ENCODE results near the gene SLC6A4. TPM values are rescaled to one million over a fixed set of nuclear protein-coding genes. Genes with fewer than 3 reads are reported as not detected.

Gene SLC6A4
- total RNA-seq, 2 donors from 2014 or later: 0.09 to 0.74 TPM

DNA sequence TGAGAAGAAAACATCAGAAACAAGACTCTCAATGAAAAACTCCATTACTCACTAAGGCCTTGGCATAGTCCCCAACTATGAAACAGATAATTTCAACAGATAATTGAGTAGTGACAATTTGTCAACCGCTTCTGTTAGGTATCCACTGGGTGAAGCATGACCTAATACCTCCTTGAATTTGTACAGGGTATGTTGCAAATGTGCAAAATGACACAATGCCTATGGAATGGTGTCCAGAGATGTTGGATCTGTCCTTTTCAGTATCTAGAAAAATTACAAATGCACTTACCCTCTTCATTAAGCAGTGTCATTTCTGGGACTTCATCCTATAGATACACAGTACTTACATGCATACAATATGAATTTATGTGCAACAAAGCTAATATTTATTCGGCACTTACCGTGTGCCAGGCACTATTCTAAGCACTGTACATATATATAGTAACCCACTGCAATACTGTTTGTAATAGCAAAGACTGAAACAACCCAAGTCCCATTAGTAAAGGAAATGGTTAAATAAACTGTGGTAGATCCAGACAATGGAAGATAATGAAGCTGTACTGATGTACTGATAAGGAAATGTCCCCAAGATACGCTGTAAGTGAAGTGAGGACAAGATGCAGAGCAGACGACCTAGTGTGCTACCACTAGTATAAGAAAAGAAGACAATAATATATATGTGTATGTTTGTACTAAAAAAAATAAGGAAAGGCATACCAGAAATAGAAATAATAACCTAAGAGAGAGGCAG is 21.4 kb upstream of the SLC6A4 start:
- TF ChIP-seq POLR2AphosphoS5 (IDR thresholded peaks at IDR 0.05) (no peak), POLR2A (IDR thresholded peaks at IDR 0.05) (no peak)
- TF ChIP-seq, protein P1, sequence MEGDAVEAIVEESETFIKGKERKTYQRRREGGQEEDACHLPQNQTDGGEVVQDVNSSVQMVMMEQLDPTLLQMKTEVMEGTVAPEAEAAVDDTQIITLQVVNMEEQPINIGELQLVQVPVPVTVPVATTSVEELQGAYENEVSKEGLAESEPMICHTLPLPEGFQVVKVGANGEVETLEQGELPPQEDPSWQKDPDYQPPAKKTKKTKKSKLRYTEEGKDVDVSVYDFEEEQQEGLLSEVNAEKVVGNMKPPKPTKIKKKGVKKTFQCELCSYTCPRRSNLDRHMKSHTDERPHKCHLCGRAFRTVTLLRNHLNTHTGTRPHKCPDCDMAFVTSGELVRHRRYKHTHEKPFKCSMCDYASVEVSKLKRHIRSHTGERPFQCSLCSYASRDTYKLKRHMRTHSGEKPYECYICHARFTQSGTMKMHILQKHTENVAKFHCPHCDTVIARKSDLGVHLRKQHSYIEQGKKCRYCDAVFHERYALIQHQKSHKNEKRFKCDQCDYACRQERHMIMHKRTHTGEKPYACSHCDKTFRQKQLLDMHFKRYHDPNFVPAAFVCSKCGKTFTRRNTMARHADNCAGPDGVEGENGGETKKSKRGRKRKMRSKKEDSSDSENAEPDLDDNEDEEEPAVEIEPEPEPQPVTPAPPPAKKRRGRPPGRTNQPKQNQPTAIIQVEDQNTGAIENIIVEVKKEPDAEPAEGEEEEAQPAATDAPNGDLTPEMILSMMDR (IDR thresholded peaks at IDR 0.05): no peak
- Histone ChIP-seq H3K4me1 (replicated peaks) (no peaks in the 10 kb centered on the region), H3K27me3 (replicated peaks; ENCODE audit: insufficient read depth) (no peaks in the 10 kb centered on the region), H3K4me3 (no peak overlapping the region), H3K36me3 (no peaks in the 10 kb centered on the region), H3K9me3 (no peaks in the 10 kb centered on the region), H3K27ac (no peak overlapping the region)
- no peak for DNase-seq (ENCODE audit: low spot score)
- intact Hi-C loops (cut with DNase I): no loop called here
- WGBS: 63% methylated on average over 5 of the region's 5 CpGs

DNA sequence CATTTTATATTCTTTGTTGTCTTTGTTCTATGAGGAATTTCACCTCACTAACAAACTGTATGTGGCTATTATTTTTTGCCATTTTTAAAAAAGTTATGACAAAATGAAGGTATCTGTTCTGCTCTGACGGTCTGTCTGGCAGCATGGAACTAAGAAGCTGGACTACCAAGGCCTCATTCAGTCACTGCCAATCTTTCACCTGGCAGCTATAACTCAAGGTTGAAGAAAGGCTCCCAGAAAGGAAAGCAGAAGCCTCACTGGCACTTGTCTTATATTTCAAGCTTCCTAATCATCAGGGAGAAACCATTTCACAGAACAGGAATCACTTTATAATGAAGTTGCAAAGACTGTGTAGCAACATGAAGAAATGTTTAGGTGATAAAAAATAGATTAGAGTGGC is 18.7 kb upstream of the SLC6A4 start:
- WGBS: 67% methylated on average over 1 of the region's 1 CpG
- intact Hi-C loops (cut with DNase I): no loop called here
- no peaks in the 10 kb centered on the region for H3K36me3 ChIP-seq

DNA sequence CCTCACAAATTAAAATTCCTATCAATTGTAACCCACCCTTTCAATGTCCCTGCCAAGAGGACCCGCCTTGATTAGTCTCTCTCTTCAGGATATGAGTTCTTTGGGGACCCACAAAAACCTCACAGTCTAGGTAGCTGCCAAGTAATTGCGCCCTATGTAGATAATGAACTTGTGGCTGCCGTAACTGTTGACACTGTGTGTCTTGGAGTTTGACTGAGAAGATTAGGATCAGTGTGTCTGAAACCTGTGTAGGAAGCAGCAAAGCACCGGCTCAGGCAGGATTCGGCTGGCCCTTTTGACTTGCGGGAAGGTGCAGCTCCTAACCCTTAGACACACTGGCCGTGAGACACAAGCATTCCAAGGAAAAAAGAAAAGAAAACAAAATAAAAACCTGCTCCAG is 17.8 kb upstream of the SLC6A4 start:
- no peaks in the 10 kb centered on the region for H3K27me3 ChIP-seq (replicated peaks; ENCODE audit: insufficient read depth)
- H3K4me3 ChIP-seq: no peak overlapping the region
- no peaks in the 10 kb centered on the region for H3K9me3 ChIP-seq
- no peaks in the 10 kb centered on the region for H3K4me1 ChIP-seq (replicated peaks)
- H3K36me3 ChIP-seq: no peaks in the 10 kb centered on the region
- WGBS: 40% methylated on average over 7 of the region's 7 CpGs
- peak; percentile 38 for DNase-seq (ENCODE audit: low spot score)
- no peak overlapping the region for H3K27ac ChIP-seq
- TF ChIP-seq POLR2AphosphoS5 (IDR thresholded peaks at IDR 0.05) (peak; percentile 32), POLR2A (IDR thresholded peaks at IDR 0.05) (no peak)
- TF ChIP-seq, protein P1 (IDR thresholded peaks at IDR 0.05): no peak
- intact Hi-C loops (cut with DNase I): no loop called here

More for the DNA sequence above, 18.7 kb upstream of the SLC6A4 start:
- no peak overlapping the region for H3K27ac ChIP-seq
- no peak overlapping the region for H3K4me3 ChIP-seq
- no peak for DNase-seq (ENCODE audit: low spot score)
- H3K9me3 ChIP-seq: no peaks in the 10 kb centered on the region
- H3K4me1 ChIP-seq (replicated peaks): no peaks in the 10 kb centered on the region
- TF ChIP-seq, protein P1 (IDR thresholded peaks at IDR 0.05): no peak
- TF ChIP-seq POLR2A (IDR thresholded peaks at IDR 0.05) (no peak), POLR2AphosphoS5 (IDR thresholded peaks at IDR 0.05) (no peak)
- no peaks in the 10 kb centered on the region for H3K27me3 ChIP-seq (replicated peaks; ENCODE audit: insufficient read depth)

DNA sequence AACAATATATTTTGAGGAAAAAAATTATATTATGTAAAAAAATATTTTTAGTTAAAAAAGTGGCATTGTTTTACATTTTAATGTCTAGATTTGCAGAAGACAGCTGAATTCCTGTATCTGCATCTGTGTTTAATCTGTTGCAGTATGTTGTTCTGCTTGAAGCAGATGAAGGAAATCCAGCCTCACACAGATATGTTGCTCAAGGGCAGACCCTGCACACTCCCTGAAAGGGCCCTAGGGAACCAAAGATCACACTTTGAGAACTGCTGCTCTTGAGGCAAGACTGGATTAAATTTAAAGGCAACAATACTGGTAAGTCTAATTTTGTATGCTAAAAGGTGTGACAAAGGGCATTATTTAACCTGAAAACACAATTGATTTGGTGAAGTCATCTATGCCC is 16.4 kb upstream of the SLC6A4 start:
- Histone ChIP-seq H3K4me3 (no peak overlapping the region), H3K27ac (no peak overlapping the region), H3K27me3 (replicated peaks; ENCODE audit: insufficient read depth) (no peaks in the 10 kb centered on the region), H3K9me3 (no peaks in the 10 kb centered on the region), H3K4me1 (replicated peaks) (no peaks in the 10 kb centered on the region), H3K36me3 (no peaks in the 10 kb centered on the region)
- TF ChIP-seq, protein P1 (IDR thresholded peaks at IDR 0.05): no peak
- TF ChIP-seq POLR2AphosphoS5 (IDR thresholded peaks at IDR 0.05) (no peak), POLR2A (IDR thresholded peaks at IDR 0.05) (no peak)
- intact Hi-C loops (cut with DNase I): no loop called here
- no peak for DNase-seq (ENCODE audit: low spot score)

DNA sequence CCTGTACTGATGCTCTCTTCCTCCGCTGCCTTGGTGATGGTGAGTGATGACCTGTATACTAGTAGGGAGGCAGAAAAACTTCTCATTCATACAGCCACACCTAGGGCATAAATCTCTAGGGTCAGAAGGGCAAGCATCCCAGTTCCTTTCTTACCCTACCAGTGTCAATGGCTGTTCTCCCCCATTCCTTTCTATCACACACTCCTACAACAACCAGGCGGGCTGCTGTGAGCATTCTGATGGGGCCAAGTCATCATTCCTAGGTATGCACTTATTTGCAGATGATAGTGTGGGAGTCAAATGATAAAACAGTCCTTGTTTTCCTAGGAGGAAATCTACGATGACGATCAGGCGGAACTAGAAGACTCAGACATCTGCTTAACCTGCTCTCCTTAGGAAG is 14.0 kb upstream of the SLC6A4 start:
- Histone ChIP-seq H3K27ac (no peak overlapping the region), H3K36me3 (no peaks in the 10 kb centered on the region), H3K4me3 (no peak overlapping the region), H3K27me3 (replicated peaks; ENCODE audit: insufficient read depth) (no peaks in the 10 kb centered on the region), H3K9me3 (no peaks in the 10 kb centered on the region), H3K4me1 (replicated peaks) (no peaks in the 10 kb centered on the region)
- TF ChIP-seq, protein P1 (IDR thresholded peaks at IDR 0.05): no peak
- TF ChIP-seq POLR2AphosphoS5 (IDR thresholded peaks at IDR 0.05) (no peak), POLR2A (IDR thresholded peaks at IDR 0.05) (no peak)
- no peak for DNase-seq (ENCODE audit: low spot score)
- intact Hi-C loops (cut with DNase I): no loop called here
- 97% methylated on average over 5 of the region's 5 CpGs for WGBS
